PC-9 (cell line): ENCODE data around the gene WSCD1.

Source experiments
- CTCF ChIP-seq: fragments of 200-600 bp; sonication (generic); conservative IDR thresholded peaks from 2 replicates; pipeline ENCODE4 v1.6.1; 2017; ENCODE audit warnings: mixed run types, antibody characterized with exemption, mild to moderate bottlenecking, moderate library complexity
- EZH2 ChIP-seq: fragments of 200-600 bp; sonication (generic); IDR thresholded peaks from 2 replicates; pipeline ENCODE4 v1.8.0; 2017; ENCODE audit warnings: antibody characterized with exemption, low read depth

GRCh38 chr17:6044261-6044660 is 25.9 kb upstream of the WSCD1 start:
- TF ChIP-seq CTCF (no peak), EZH2 (no peak)
